ENCODE measurements around the gene RMI2. TPM values are rescaled to one million over a fixed set of nuclear protein-coding genes. Genes with fewer than 3 reads are reported as not detected.
A peak's percentile ranks its signal among the peaks of the same experiment; 100 is the strongest.

The RMI2 gene
- total and polyA plus RNA-seq, 11 donors: 0.23 to 6.6 (median 0.76) TPM; not detected in 2

GRCh38 chr16:11383481-11384183, 38.4 kb downstream of the RMI2 start:
- intact Hi-C loops (cut with DNase I): no loop called here
- H3K36me3 ChIP-seq: no peaks in the 10 kb centered on the region
- WGBS, 4 donors: 86 to 95% (median 92%) methylated on average over 11 to 15 of the region's 15 CpGs
- ATAC-seq: no peak
- no peak for TF ChIP-seq CTCF (IDR thresholded peaks at IDR 0.05)
- TF ChIP-seq POLR2A (IDR thresholded peaks at IDR 0.05): no peak
- peaks cover 0 to 6% (median 0%) of the 10 kb centered on the region in 9 donors for H3K27me3 ChIP-seq
- H3K4me3 ChIP-seq: no peak overlapping the region
- no peaks in the 10 kb centered on the region for H3K9me3 ChIP-seq
- peak in 1 of 5 donors; percentile 13 for DNase-seq
- peaks cover 0 to 11% (median 0%) of the 10 kb centered on the region in 12 donors for H3K4me1 ChIP-seq
- H3K27ac ChIP-seq: no peak overlapping the region

- H3K4me3 ChIP-seq: no peak overlapping the region
- no peak overlapping the region for H3K27ac ChIP-seq
- WGBS, 4 donors: 81 to 89% (median 88%) methylated on average over 11 to 25 of the region's 25 CpGs
- intact Hi-C loops (cut with DNase I): no loop called here
- no peak for TF ChIP-seq CTCF (IDR thresholded peaks at IDR 0.05)
- no peak for TF ChIP-seq POLR2A (IDR thresholded peaks at IDR 0.05)
- peaks cover 0 to 10% (median 0%) of the 10 kb centered on the region in 12 donors for H3K4me1 ChIP-seq
- H3K9me3 ChIP-seq: no peaks in the 10 kb centered on the region
- H3K36me3 ChIP-seq: no peaks in the 10 kb centered on the region
- DNase-seq: peak in 1 of 5 donors; percentile 11
- no peak for ATAC-seq
- H3K27me3 ChIP-seq: peaks cover 0 to 6% (median 0%) of the 10 kb centered on the region in 9 donors
Measured at GRCh38 chr16:11384184-11384955, 39.1 kb downstream of the RMI2 start.

- WGBS, 4 donors: 87 to 100% (median 88%) methylated on average over 1 to 20 of the region's 20 CpGs
- ATAC-seq (no peak), DNase-seq (peak in 1 of 5 donors; percentile 14)
- Histone ChIP-seq H3K4me3 (no peak overlapping the region), H3K27me3 (peaks cover 0 to 6% (median 0%) of the 10 kb centered on the region in 9 donors), H3K27ac (no peak overlapping the region), H3K9me3 (no peaks in the 10 kb centered on the region), H3K4me1 (peaks cover 0 to 7% (median 0%) of the 10 kb centered on the region in 12 donors), H3K36me3 (no peaks in the 10 kb centered on the region)
- TF ChIP-seq CTCF (IDR thresholded peaks at IDR 0.05) (no peak), POLR2A (IDR thresholded peaks at IDR 0.05) (no peak)
- intact Hi-C loops (cut with DNase I): no loop called here
Measured at GRCh38 chr16:11384956-11385586, 39.8 kb downstream of the RMI2 start.
